RKO (cell line): ENCODE data around the gene TOPORS.
"Not testable (repeated sequence)": the region's sequence is repeated elsewhere in the genome, so short reads cannot be mapped to it uniquely, and the experiment has no call there.

ENCODE experiments used
- DNase-seq: peaks from one replicate; pipeline ENCODE4 v3.0.0-alpha.2; 2016; ENCODE audit warnings: low spot score

TOPORS gene

DNA sequence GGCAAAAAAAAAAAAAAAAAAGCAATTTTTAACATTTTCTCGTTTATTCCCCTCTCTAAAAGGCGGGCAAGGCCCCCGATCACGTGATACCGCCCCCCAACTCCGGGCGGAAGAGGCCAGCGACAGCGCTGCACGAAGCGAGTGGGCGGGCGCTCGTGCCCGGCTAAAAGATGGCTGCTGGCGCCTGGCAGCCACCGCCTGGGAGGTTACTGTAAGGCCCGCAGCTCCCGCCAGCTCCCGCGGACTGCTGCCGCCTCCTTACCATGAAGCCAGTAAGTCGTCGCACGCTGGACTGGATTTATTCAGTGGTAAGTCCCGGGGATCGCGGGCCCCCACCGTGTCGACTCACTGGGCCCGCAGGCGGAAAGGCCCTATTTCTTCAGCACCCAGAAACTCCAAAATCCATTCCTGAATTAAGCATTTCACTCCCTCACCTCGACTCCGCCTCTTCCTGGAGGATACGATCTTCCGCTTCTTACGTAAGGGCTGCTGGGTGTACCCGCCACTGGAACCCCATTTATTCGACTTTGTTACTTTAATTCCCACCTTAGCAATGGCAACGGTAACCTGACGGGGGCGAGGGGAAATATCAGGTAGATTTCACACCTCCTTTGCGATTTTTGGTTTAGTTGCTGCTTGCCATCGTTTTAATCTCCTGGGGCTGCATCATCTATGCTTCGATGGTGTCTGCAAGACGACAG is at the start of gene TOPORS, which contains the start of gene SMIM27:
TSS of gene TOPORS (minus strand) at position 415 of the 701 bp plus-strand sequence. CDS start at position 265, 150 bp downstream.
TSS of gene SMIM27 (plus strand) at position 156 of the 701 bp plus-strand sequence. CDS start at position 264, 108 bp downstream.
- peak; percentile 92 for DNase-seq

DNA sequence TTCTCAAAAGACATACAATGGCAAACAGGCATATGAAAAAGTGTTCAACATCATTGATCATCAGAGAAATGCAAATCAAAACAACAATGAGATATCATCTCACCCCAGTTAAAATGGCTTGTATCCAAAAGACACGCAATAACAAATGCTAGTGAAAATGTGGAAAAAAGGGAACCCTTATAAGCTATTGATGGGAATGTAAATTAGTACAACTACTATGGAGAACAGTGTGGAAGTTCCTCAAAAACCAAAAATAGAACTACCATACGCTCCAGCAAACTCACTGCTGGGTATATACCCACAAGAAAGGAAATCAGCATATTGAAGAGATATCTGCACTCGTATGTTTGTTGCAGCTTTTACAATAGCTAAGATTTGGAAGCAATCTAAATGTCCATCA is 46.6 kb upstream of the TOPORS start:
- DNase-seq = not testable (repeated sequence)

GRCh38 chr9:32596936-32597335 is 44.5 kb upstream of the TOPORS start:
- DNase-seq = no peak

DNA sequence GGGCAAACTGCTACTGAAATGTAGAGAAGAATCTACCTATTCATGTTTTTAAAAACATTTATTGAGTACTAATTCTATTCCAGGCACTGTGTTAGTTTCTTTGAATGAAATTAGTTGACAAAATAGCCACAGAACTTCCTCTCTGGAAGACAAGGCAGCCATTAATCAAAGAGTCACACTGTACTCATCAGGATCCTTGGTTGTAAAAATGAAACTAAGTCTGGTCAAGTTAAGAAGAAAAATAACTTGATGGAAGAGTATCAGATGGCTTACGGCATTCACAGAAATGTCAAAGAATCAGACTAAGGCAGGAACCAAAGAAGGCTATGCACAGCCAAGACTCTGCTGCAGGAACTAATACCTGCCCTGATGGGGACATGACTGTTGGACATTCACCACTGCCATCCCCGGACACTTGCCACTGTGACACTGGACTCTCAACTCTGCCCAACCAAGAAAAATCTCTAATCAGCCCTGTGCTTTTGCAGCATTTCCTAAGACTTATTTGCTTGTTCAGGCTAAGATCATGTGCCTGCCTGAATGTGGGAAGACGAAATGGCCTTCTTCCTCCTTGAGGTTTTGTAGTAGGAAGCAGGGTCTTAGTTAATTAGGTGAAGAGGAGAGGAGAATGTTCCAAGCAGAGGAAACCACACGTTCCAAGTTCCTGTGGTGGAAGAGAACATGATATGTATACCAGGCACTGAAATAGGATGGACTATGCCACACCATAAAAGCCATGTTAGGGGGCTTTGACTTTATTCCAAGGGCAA is 43.9 kb upstream of the TOPORS start:
- no peak for DNase-seq

DNA sequence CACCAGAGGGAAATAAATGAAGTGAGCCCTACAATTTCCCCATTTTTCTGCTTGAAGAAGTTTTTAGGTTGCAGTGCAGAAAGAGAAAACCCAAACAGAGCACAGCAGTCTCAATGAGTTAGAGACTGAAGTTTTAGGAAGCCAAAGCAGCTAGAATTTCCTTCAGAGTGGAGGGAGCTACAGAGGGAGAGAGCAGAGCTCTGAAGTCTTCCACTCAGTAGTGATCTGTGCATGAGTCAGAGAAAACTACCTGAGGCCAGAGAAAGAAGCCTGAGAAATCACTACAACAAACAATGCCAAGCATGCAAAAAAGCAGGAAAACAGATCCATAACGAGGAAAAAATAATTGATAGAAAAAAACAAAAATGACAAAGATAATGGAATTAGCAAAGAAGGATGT is 38.5 kb upstream of the TOPORS start:
- DNase-seq = no peak

GRCh38 chr9:32590476-32590875 is 38.1 kb upstream of the TOPORS start:
- no peak for DNase-seq

GRCh38 chr9:32589083-32589723 is 36.8 kb upstream of the TOPORS start:
- peak; percentile 69 for DNase-seq

DNA sequence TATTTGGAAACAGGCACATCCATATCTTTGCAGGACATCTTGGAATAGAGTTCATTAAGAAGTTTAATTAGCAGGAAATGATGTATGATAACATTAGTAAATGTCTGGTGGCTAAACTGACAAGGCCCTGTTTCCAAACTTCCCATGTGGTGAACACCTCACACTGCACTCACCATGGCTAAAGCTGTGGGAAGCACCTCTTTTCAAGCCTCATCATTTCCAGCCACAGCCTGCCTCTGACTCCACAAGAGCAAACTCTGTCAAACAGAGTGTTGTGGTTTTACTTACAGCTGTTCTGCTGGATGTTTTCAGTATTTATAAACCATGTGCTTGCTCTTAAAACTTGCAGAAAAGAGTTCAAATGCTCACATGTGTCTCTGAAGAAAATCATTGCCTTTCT is 35.5 kb upstream of the TOPORS start:
- DNase-seq = peak; percentile 11

DNA sequence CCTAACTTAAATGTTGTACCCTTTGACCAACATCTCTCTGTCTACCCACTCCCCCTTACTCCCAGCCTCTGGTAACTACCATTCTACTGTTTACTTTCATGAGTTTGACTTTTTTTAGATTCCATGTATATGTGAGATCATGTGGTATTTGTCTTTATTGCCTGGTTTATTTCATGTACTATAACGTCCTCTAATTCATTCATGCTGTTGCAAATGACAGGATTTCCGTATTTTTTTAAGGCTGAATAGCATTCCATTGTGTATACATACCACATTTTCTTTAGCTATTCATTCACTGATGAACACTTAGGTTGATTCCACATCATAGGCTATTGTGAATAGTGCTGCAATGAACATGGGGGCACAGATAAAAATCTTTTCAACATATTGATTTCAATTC is 32.4 kb upstream of the TOPORS start:
- no peak for DNase-seq

GRCh38 chr9:32581512-32582143 is 29.2 kb upstream of the TOPORS start:
- DNase-seq = peak; percentile 66

DNA sequence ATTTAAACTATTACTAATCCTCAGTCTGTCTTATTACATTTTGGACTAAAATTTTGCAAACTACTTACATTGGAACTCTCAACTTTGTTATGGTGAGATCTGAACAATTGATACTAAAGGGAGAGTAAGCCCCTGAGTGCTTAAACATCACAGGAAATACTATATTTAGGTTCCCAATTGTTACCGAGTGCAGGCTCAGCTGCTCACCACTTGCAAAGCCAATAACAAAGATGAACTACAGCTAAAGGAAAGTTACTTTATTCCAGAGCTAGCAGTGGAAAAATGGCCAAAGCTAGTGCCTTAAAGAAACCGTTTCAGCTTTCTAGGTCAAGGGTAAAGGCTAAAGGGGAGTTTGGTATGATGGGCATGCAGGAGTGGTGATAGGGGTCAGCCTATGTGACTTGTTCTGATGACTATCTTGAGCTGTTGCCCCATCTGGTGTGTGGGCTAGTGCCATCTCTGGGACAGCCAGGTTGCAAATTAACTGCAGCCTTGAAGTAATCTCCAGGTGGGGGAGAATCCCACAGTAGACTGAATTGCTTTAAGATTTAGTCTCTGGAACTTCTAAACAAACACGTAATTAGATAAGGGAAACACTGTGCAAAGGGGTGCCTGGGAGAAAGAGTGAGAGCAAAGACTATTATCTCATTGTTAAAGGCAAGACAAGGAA is 28.4 kb upstream of the TOPORS start:
- no peak for DNase-seq

DNA sequence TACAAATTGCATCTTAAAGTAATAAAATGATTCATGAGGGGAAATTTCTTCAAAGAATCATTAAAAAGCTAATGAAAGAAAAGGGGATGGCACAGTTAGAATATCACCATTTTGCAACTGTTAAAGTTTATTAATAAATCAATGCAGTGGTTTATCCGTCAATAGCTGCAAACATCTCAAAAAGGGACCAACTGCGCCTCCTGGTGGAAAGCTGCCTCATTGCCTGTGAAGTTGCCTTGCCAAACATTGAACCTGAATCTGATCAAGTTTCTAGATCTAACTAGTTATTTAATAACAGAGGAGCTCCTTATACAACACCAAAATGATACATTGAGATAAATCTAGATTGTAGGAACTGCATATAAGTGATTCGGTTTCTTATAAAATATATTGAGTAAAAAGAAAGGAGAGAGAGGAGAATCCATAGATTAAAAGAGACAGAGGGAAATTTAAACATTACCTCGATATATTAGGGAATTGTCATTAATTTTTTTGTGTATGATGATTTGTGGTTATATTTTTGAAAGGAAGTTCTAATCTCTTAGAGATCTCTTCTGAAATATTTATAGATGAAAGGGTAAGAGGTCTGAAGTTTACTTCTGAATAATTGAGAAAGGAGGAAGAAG is 27.4 kb upstream of the TOPORS start:
- peak; percentile 59 for DNase-seq

GRCh38 chr9:32578976-32579375 is 26.6 kb upstream of the TOPORS start:
- DNase-seq = no peak

DNA sequence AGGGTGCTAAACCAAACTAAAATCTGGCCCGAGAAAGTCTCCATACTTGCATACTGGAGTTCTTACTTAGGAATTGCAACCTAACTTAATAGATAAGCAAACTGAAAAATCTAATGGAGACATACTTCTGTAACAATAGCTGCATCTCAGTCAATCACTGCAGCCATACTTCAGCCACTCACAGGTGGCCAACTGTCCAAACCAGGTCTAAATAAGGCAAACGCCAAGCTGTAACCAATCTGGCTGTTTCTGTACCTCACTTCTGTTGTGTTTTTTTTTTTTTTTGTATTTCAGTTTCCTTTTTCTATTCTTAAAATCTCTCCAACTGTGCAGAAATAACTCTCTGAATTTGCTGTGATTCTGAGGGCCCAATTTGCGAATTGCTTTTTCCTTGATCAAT is 24.9 kb upstream of the TOPORS start:
- no peak for DNase-seq

- peak; percentile 50 for DNase-seq
Measured at GRCh38 chr9:32574858-32575257, 22.5 kb upstream of the TOPORS start.

DNA sequence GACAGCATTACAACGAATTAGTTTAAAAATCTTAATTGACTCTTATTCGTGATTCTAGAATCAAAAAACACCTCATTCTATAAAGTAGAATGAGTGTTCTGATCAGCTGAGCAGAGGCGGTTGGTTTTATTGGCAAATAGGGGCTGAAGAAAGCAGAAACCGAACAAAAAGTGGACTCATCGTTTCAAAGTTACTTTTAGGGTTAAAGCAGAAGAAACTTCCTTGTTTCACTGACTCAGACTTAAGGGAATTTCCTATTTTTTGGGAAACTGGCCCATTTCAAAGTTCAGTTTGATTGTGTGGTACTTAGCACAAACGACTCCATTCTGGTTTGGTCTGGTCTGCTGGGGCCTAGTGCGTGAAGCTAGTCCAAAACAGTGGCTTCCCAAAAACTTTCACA is 21.4 kb upstream of the TOPORS start:
- no peak for DNase-seq

DNA sequence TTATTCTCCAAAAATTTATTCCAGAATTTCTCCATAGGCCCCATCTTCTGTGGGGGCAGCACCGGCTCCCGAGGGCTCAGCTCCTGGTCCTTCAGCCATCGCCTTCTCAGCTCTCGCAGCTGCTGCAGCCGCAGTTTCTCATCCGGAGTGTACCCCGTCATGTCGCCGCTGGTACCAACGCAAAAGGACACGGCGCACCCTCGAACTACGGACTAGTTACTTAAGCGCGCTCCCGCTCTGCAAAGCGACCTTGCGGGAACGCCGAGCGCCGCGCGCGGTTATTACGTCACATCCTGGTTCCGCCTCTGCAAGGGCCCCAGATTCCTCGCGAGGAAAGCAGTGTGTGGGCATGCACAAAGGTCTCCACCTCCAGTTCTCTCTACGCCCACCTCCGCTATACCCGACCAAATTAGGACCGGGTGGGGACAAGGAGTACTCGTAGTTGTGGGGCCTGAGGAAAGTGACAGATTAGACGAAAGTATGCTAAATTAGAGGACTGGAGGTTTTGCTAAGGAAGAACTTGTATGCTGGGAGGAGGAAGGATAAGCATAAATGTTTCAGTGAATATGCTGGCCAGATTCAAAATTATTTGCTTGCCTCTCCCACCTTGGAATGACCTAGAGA is 20.6 kb upstream of the TOPORS start, which contains the start of gene NDUFB6:
TSS of gene NDUFB6 (minus strand) at position 260 of the 624 bp plus-strand sequence. CDS start at position 161, 99 bp downstream.
- peak; percentile 97 for DNase-seq

DNA sequence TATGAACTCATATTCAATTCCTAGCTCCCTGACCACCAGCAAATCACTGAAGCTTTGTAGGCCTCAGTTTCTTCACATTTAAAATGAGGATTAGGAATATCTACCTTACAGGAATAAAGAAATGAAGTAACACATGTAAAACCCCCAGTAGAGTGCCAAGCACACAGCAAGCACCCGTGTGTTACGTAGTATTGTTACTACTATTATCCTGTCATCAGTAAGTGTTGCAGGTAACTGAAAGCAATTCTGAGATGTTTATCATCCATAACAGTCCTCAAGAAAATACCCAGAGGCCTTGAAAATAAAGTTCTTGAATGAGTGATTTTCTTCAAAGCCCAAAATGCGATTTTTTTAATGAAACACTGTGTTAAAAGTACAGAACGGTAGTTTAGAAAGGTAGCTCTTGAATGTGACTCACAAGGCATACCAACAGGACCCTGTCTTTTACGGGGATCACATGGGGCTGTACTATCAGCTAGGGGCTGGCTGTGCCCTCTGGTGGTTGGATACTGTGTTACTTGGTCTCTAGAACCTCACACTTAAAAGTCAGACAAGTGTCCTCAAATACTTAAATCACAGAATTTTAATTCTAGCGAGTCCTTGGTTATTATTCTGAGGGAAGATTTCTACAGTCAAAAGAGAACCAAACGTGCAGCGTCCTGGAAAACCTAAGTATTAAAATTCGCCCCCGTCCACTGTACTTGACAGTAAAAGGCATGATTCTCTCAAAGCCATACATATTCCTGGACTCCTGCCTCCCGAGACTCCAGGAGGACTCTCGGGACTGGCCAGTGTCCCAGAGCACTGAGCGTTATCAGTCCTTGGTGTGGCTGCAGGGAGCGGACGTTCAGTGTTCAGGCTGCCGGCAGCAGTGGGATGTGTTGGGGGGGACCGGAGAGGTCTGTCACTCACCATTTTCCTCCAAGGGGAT is 19.8 kb upstream of the TOPORS start:
- DNase-seq = peak; percentile 91

DNA sequence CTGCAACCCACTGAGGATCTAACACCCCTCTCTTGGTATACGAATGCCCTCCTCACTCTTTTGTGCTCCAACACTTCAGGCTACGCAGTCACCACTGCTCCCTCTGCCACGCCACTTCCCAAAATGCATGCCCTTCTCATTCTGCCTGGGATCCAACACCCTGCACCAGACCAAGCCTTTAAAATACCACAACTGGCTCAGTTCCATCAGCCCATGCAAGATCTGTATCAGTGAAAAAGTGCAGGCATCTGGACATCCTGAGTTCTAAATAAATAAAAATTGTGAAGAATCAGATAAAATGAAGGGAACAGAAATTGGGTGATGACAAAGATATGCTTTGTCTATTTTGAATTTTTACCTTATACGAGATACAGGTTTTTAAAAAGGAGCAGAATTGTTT is 17.9 kb upstream of the TOPORS start:
- no peak for DNase-seq

- DNase-seq = no peak
Measured at GRCh38 chr9:32566770-32567169, 14.4 kb upstream of the TOPORS start.
